Measurements from ENCODE around the gene BICC1.

- TF ChIP-seq CTCF (IDR thresholded peaks at IDR 0.05) (no peak), POLR2A (IDR thresholded peaks at IDR 0.05) (no peak)
Observed at GRCh38 chr10:58502956-58503355, 9.7 kb upstream of the BICC1 start.
